Fibroblast of lung (primary cell): Measurements from ENCODE around the gene KHK. TPM values are rescaled to one million over a fixed set of nuclear protein-coding genes. Genes with fewer than 3 reads are reported as not detected.

Source experiments
- DNase-seq, 2 donors: peaks; one replicate each; pipeline versions ENCODE4 v3.0.0 to v3.0.0-alpha.2; 2010; ENCODE audit warnings: low read depth in 2 of 2
- H2AFZ ChIP-seq: 2 replicates; pipeline ENCODE4 v1.5.1; 2012; ENCODE audit warnings: low read length, control low read depth, inconsistent platforms
- H3K27ac ChIP-seq: 2 replicates; pipeline ENCODE4 v1.5.1; 2011; ENCODE audit warnings: low read length, control low read depth; ENCODE audit not compliant: insufficient read depth
- H3K27me3 ChIP-seq: 2 replicates; pipeline ENCODE4 v1.5.1; 2011; ENCODE audit warnings: mild to moderate bottlenecking, low read length; ENCODE audit not compliant: control insufficient read depth, insufficient read depth
- H3K36me3 ChIP-seq: 2 replicates; pipeline ENCODE4 v1.5.1; 2011; ENCODE audit warnings: low read length; ENCODE audit not compliant: control insufficient read depth, insufficient read depth
- H3K4me1 ChIP-seq: 2 replicates; pipeline ENCODE4 v1.5.1; 2011; ENCODE audit warnings: low read length; ENCODE audit not compliant: control insufficient read depth, insufficient read depth; ENCODE audit errors: extremely low read depth
- H3K4me2 ChIP-seq: 2 replicates; pipeline ENCODE4 v1.5.1; 2011; ENCODE audit warnings: low read length, control low read depth; ENCODE audit not compliant: insufficient read depth; ENCODE audit errors: extremely low read depth
- H3K4me3 ChIP-seq, 4 experiments: fragments of 200-600 bp in 1 of 4; sonication (generic) in 1 of 4; replicated peaks in 1 of 4; 2 replicates each; pipeline ENCODE4 v1.5.1; 2011 to 2016; ENCODE audit warnings: low read length in 4 of 4, low read depth in 3 of 4, mild to moderate bottlenecking in 3 of 4, control low read depth in 2 of 4, inconsistent platforms in 1 of 4, mixed read lengths in 1 of 4; ENCODE audit not compliant: insufficient read depth in 1 of 4; ENCODE audit errors: control extremely low read depth in 1 of 4
- H3K79me2 ChIP-seq: 2 replicates; pipeline ENCODE4 v1.5.1; 2012; ENCODE audit warnings: mild to moderate bottlenecking, low read length, inconsistent platforms; ENCODE audit not compliant: control insufficient read depth, insufficient read depth
- H3K9ac ChIP-seq: 2 replicates; pipeline ENCODE4 v1.5.1; 2011; ENCODE audit warnings: mild to moderate bottlenecking, low read length, control low read depth; ENCODE audit not compliant: insufficient read depth
- H3K9me3 ChIP-seq: 2 replicates; pipeline ENCODE4 v1.5.1; 2012; ENCODE audit warnings: low read depth, low read length; ENCODE audit not compliant: control insufficient read depth, insufficient read depth
- H4K20me1 ChIP-seq: 2 replicates; pipeline ENCODE4 v1.5.1; 2011; ENCODE audit warnings: low read length; ENCODE audit not compliant: control insufficient read depth, insufficient read depth; ENCODE audit errors: extremely low read depth
- EZH2 ChIP-seq: IDR thresholded peaks from 2 replicates; pipeline ENCODE4 v1.5.1; 2012; ENCODE audit warnings: low read length, control low read depth, mild to moderate bottlenecking; ENCODE audit errors: missing control alignments
- polyA plus RNA-seq, 2 donors: library from polyadenylated mRNA; depleted of rRNA in 1 of 2; stranded (reverse) in 1 of 2; unstranded in 1 of 2; fragments of >200 nt; gene quantifications; 2 replicates each; pipeline ENCODE4 v1.2.1, GENCODE V29; 2011 to 2012; ENCODE audit warnings: missing spikeins in 1 of 2
- total RNA-seq: library from RNA; depleted of rRNA; stranded (reverse); fragments of >200 nt; gene quantifications from 2 replicates; pipeline ENCODE4 v1.2.1, GENCODE V29; 2014
- TF ChIP-seq, protein P1 (sequence below), 2 donors: IDR thresholded peaks in 1 of 2; conservative IDR thresholded peaks in 1 of 2; 1 replicate in 1 of 2; 2 replicates in 1 of 2; pipeline ENCODE4 v1.5.1; 2011 to 2012; ENCODE audit warnings: low read length in 2 of 2, control low read depth in 1 of 2, inconsistent platforms in 1 of 2, low read depth in 1 of 2, mild to moderate bottlenecking in 1 of 2

KHK gene
- total and polyA plus RNA-seq, 2 donors (not counting 1 experiment from before 2014, with no cell fraction given), result 0.17 to 1.3 TPM

DNA sequence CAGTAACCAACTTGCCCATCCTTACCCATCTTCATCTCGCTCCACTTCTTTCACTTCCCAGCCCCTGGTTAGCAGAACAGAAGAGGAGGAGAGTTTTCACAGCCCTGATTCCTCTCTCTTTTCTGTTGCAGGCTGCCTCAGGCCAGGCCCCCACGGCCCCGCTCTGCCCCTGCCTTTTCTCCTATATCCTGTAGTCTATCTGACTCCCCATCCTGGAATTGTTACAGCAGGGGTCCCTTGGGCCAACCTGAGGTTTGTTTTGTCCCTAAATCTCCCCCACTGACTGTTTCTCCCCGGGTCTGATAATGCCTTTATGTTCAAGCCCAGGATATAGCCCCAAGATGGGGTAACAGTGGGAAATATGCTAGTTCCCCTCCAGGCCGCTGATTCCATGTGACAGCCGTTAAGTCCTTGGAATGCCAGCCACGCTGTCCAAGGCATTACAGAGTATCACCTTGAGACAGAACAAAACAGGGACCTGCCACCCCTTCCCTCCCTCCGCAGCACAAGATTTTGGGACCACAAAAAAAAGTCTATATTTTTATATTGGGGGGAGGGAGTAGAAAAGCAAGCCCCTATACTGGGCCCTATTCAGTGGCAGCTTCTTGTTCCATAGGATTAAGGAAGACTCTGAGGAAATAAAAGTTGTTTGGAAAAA lies 16.5 kb upstream of the KHK start:
- peak overlapping the region; percentile 87 for H3K27ac ChIP-seq
- no peaks in the 10 kb centered on the region for H3K9me3 ChIP-seq
- no peak overlapping the region for H2AFZ ChIP-seq
- H3K4me1 ChIP-seq, result peaks cover 17% of the 10 kb centered on the region
- peak overlapping the region; percentile 93 for H3K4me2 ChIP-seq
- H4K20me1 ChIP-seq, result no peaks in the 10 kb centered on the region
- H3K27me3 ChIP-seq, result no peaks in the 10 kb centered on the region
- TF ChIP-seq, protein P1, sequence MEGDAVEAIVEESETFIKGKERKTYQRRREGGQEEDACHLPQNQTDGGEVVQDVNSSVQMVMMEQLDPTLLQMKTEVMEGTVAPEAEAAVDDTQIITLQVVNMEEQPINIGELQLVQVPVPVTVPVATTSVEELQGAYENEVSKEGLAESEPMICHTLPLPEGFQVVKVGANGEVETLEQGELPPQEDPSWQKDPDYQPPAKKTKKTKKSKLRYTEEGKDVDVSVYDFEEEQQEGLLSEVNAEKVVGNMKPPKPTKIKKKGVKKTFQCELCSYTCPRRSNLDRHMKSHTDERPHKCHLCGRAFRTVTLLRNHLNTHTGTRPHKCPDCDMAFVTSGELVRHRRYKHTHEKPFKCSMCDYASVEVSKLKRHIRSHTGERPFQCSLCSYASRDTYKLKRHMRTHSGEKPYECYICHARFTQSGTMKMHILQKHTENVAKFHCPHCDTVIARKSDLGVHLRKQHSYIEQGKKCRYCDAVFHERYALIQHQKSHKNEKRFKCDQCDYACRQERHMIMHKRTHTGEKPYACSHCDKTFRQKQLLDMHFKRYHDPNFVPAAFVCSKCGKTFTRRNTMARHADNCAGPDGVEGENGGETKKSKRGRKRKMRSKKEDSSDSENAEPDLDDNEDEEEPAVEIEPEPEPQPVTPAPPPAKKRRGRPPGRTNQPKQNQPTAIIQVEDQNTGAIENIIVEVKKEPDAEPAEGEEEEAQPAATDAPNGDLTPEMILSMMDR (conservative IDR thresholded peaks at IDR 0.05 in 1 of 2, IDR thresholded peaks at IDR 0.05 in 1 of 2; ENCODE audit: low read depth in 1 of 2, low read length in 2 of 2), result no peak
- TF ChIP-seq EZH2, result no peak
- H3K4me3 ChIP-seq, result peak overlapping the region; percentile 79 to 100 (median 96)
- H3K9ac ChIP-seq, result no peak overlapping the region
- H3K79me2 ChIP-seq, result peaks cover 40% of the 10 kb centered on the region
- peaks cover 20% of the 10 kb centered on the region for H3K36me3 ChIP-seq
- DNase-seq, result no peak

DNA sequence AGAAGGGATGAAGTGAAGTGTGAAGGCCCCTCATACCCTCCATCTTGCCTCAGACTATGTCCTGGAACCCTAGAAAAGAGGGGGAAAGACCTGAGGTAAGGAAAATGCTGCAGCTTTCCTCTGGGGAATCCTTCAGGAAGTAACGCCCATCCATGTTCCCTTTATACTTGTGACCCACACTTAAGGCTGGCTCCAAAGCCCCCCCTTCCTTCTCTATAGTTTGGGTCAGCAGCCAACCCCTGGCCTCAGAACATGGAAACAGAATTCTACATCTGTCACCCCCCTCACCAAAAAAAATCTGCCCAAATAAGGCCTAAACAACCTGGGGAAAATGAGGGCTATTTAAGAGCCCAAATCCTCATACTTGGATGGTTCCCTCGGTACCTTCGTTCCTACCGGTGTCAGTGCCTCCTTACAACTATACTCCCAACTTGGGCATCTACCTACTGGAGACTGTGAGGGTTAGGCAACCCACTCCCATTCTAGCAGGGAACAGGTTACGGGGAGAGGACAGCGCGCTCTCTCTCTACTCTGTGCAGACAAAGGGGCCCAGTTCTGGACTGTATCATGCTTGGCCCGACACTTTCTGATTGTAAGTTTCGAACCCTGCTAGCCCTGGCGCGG lies 15.8 kb upstream of the KHK start:
- Histone ChIP-seq H3K4me1 (peaks cover 21% of the 10 kb centered on the region), H3K36me3 (peaks cover 16% of the 10 kb centered on the region)
- TF ChIP-seq, protein P1 (conservative IDR thresholded peaks at IDR 0.05 in 1 of 2, IDR thresholded peaks at IDR 0.05 in 1 of 2; ENCODE audit: low read depth in 1 of 2, low read length in 2 of 2), result no peak
- TF ChIP-seq EZH2, result no peak

DNA sequence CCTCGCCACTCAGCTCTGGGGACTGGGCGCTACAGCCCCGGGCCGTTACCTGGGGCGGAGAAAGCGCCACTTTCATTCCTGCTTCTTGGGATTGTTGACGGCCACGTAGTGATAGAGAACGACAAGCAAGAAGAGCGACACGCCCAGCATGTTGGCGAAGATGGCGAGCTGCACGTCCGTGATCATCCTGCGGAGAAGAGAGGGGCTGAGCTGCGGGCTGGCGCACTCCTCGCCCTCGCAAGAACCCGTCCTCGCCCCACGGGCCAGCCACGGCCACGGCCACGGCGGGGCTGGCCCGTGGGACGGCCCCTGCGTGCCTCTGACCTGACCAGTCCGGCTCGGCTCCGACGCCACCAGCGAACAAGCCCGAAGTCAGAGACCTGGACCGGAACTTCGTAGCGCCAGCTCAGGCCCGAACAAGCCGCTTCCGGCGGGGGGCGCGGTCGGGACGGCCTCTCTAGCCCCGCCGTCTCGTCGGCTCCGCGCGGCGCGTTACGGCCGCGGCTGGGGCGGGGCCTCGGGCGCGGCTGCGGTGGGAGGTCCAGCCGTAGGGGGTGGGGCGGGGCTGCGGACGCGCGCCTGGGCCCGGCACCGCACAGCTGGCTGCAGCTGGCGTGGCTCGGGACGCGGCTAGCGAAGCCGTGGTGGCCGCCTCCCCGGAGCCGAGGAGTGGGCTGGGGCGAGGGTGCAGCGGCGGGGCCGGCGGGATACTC lies 15.1 kb upstream of the KHK start, which contains the start of gene OST4:
OST4 (minus strand) TSS at position 378 of the 713 bp plus-strand sequence.
- Histone ChIP-seq H2AFZ (peak within 1 kb of the TSS; percentile 57), H3K9ac (peak within 1 kb of the TSS; percentile 80), H3K27me3 (no peaks in the 10 kb centered on the region), H3K79me2 (peaks cover 40% of the 10 kb centered on the region), H3K36me3 (peaks cover 11% of the 10 kb centered on the region), H3K27ac (peak within 1 kb of the TSS; percentile 87), H3K4me2 (peak within 1 kb of the TSS; percentile 93), H3K4me3 (peak within 1 kb of the TSS; percentile 79 to 100 (median 96)), H4K20me1 (no peaks in the 10 kb centered on the region), H3K9me3 (no peaks in the 10 kb centered on the region), H3K4me1 (peaks cover 22% of the 10 kb centered on the region)
- DNase-seq, result peak; percentile 92 to 93
- no peak for TF ChIP-seq EZH2
- TF ChIP-seq, protein P1 (conservative IDR thresholded peaks at IDR 0.05 in 1 of 2, IDR thresholded peaks at IDR 0.05 in 1 of 2; ENCODE audit: low read depth in 1 of 2, low read length in 2 of 2), result no peak

More for the DNA sequence above, 15.8 kb upstream of the KHK start:
- Histone ChIP-seq H3K27me3 (no peaks in the 10 kb centered on the region), H3K27ac (peak overlapping the region; percentile 87), H4K20me1 (no peaks in the 10 kb centered on the region), H2AFZ (peak overlapping the region; percentile 57), H3K79me2 (peaks cover 40% of the 10 kb centered on the region), H3K9ac (peak overlapping the region; percentile 80), H3K4me2 (peak overlapping the region; percentile 93), H3K9me3 (no peaks in the 10 kb centered on the region), H3K4me3 (peak overlapping the region; percentile 79 to 100 (median 96))
- no peak for DNase-seq
